HG03139 (cell line): ENCODE measurements around the gene CHAT.

Experiments used
- ATAC-seq: cut with Tn5 transposase; IDR thresholded peaks from one replicate; pipeline ENCODE4 v1.9.1; 2021; ENCODE audit not compliant: unreplicated experiment

The CHAT gene

DNA sequence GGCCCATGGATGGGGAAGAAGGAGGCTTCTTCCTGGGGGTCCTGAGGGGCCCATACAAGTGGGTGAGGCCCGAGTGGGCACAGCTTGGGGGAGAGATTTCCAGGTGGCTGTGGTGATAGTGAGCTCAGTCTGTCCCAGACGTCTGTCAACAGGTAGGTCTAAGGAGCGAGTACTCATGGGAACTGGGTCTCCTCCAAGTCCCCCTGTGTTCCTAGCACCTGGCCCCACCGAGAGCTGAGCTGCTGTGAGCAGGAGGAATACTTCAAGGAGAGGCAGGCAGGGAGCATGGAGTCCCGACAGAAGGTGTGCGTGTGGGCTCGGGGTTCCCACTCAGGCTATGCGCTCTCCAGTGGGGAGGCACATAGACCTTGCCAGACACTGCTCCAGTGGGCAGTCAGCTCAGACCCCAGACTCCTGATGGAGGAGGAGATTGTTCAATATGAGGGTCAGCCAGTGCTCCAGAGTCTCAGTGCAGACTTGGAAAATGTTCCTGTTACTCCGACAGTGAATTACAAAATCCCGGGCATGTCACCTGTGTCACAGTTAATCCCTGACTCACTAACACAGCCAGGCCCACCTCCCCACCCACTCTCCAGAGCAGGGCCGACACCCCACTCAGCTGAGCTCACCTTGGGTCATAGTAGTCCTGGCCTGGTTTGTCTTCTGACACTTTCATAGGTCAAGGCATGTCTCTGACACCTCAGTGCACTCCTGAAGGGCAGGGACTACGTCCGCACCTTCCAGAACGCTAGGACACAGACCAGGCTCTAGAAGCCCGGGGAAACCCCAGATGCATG, 37.4 kb downstream of the CHAT start:
- no peak for ATAC-seq

DNA sequence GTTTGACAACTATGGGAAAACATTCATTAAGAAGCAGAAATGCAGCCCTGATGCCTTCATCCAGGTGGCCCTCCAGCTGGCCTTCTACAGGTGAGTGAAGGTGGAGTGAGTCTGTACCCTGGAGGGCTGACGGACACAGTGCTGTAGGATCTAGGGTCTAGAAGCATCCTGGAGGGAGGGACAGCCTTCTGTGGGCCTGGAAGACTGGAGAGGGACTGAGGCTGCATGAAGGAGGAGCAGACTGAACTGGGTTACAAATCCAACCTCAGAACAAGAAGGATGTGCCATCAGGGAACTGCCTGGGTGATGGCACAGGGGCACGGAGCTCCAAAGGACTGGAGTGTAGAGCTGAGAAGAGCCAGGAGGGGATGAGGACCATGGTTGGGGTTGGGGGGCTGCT, 38.1 kb downstream of the CHAT start:
- no peak for ATAC-seq

DNA sequence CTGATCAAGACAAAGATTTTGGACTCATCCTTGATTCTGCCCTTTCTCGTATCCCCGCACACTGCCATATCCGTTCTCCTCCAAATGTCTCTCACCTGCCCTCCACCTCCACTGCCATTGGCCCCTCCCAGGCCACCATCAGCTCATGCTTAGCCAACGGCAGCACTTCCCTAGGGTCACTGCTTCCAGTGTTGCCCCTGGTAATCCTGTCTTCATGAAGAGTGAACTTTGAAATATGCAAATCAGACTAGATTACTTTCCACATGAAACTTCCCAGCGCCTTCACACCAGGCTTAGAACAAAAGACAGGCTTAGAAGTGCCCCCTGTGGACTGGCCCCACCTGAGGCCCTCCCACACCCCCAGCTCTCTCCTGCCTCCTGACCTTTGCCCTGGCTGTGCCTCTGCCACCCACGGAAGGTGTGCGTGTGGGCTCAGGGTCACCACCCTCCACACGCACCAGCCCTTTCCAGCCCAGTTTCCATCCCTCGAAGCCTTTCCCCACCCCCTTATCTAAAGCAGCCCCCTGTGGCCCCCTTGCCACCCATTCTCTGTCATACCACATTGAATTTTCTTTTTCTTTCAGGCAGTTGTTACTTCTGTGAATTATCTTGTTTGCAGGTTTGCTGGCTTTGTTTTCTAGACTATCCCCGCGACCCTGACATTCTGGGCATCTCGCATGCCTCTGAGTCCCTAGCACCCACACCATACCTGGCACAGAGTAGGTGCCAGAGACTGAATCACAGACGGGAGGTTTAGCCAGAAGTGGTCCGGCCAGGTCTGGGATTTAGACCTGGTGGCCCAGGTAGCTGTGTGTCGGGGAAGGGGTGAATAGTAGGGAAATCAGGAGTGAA, 38.8 kb downstream of the CHAT start:
- ATAC-seq, result no peak

DNA sequence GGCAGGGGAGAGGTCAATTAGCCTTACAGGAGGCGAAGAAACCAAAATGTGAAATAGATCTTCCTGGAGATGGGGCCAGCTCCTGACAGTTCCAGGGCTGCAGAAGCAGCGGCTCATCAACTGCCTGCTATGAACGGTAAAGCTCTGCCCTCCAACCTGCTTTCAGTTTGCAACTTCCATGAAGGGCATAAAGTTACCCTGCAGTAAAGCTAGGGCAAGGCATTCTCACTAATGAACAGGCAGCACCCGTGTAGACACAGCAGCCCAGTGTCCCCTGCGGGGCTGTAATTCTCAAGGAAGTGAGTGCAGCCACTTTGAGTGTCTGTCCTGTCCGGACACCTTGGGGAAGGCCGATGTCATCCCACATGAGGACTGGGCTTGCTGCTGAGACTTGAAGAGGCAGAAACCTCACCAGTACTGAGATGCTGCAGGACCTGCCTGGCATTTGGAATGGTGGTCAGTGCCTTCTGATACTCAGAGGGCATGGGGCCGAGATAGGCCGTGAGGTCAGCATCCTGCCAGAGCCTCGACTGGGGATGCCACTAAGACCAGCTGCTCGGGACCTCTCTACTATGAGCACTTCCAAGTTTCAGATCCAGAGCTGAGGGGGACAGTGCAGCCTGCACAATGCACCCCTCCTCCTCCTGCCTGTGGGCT, 39.6 kb downstream of the CHAT start:
- ATAC-seq, result no peak

DNA sequence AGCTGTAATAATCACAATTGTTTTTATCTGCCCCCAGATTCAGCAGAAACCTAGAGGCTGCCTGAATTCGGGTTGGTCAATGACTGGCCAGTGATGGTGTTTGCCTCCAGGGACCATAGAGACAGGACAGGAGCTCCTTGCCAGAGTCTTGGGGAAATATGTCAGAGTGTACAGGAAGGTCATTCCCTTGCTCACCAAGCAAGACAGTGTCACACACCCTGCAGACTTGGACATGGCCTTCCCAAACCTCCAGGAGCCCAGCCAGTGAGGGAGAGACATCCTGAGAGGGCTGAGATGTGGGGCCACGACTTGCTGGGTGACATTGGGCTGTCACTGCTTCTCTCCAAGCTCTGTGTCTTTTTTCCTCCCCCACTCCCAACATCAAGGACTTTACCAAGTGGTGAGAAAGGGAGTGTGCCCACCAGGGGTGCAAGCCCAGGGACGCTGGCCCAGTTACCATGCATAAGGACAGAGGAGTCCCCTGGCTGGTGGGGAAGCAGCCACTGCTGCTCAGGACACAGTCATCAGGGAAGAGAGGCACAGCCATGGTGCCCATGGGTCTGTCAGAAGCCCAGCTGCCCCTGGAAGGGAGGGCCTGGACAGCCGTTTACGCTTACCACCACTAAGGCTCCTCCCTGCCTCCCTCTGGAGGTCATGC, 40.3 kb downstream of the CHAT start:
- no peak for ATAC-seq

DNA sequence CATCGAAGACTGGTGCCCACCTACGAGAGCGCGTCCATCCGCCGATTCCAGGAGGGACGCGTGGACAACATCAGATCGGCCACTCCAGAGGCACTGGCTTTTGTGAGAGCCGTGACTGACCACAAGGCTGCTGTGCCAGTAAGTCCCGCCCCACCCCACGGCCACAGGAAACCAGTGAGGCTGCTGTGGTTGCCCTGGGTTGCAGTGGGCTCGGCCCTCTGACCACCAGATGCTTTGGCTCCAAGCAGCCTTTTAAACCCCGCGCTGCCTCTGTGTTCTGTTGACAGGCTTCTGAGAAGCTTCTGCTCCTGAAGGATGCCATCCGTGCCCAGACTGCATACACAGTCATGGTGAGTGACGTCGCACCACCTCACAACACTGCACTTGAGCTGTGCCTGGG, 41.3 kb downstream of the CHAT start:
- no peak for ATAC-seq

DNA sequence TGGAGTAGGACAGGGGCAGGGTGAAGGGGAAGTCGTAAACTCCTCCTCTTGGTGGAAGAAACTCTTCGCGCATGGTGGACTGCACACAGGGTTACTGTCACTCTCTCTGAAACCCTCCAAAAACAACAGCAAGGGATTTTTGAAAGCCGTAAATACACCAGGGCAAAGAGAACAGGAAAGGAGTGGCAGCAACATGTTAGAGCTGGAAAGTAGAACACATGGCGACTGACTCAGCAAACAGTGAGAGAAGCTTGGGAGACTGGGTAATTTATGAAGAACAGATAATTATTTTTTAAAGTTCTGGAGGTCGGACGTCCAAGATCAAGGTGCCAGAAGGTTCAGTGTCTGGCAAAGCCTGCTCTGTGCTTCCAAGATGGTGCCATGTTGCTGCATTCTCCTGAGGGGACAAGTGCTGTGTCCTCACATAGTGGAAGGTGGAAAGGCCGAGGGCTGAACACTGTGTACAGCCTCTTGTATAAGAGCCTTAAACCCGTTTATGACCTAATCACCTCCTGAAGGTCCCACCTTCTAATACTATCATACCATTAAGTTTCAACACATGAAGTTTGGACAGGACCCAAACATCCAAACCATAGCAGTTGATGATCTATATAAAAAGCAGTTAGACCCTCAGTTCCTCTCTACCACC, 43.1 kb downstream of the CHAT start:
- no peak for ATAC-seq

DNA sequence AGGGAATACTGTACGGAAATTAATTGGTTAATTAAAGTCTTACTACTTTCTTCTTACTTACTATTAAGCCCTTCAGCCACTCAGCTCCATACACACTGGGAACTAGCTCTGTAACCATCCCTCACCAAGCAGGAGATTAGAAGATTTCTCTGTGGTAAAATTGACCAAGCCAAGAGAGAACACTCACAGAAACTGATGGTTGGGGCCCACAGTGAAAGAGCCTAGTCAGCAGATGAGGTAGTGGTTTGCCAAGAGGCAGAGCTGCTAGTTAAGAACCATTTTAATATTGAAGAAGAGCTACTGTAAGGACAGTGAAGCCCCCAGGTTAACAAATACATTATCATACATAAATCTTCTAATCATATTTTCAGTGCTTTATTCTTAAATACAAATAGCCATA, 43.8 kb downstream of the CHAT start:
- no peak for ATAC-seq

DNA sequence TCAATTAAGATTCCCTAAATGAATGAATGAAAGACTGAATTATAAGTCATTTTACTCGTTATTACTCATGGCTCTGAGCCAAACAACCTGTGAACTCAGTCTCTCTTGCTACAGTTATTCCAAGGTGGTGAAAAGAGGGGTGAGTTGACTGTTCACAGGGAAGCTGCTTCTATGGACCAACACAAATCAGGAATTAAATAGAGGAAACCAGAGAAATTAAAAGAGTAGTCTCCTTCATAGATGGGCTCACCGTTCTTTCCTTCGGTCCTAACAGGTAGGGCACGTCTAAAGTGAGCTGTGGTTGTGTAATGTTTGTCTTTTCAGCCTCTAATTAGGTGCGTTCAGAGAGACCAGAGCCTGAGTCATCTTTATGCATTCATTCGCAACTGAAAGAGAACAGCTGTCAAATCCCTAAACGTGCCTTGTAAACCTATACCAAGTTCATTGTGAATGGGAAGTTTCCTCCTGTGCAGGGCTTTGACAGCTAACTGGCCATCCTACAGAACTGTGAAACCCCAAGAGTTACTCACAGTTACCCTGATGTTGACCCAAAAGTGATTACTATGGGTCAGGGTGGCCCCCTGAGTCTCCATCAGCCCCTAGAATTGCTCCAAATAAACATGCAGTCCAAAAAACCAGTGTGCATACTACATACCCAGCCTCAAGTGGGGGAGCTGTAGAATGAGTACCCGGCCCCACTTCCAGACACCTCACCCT, 47.5 kb downstream of the CHAT start:
- no peak for ATAC-seq

DNA sequence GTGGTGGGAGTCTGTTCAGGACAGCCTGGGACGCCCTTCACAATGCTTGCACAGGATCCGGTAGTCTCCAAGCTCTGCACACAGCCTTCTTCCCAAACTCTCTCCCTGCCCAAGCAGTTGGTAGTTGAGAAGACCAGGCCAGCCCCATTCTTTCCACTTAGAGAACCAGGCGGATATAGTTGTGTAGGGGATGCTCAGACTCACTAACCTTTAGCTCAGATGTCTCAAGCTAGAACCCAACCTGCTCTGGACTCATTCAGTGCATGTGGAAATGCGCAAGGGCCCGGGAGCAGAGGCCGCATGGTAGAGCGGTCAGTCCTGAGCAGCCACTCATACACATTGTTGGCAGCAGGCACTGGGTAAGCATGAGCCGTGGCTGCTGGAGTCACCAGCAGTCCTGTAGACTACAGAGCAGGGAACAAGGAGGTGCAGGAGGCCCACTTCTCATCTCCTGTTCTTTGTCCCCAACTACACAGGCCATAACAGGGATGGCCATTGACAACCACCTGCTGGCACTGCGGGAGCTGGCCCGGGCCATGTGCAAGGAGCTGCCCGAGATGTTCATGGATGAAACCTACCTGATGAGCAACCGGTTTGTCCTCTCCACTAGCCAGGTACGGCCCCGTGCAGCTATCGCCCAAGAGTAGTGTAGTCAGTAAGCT, 48.5 kb downstream of the CHAT start:
- no peak for ATAC-seq

DNA sequence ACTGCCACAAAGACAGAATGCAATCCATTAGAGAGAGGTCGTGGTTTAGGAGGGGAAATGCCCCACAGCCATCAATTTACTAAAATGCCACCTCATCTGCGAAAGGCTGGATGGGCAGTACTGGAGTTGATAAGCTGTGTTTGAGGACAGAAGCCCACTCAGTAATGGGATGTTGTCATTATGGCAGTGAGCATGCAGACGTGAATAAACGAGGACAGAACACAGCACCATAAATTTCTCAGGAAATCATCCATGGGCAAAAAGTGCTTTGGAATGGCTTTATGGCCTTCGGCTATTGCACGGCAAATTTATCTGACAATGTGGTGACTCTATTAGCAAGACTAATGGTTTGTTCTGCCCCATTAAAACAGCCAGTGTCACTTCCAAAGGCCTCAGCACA, 49.8 kb downstream of the CHAT start:
- ATAC-seq, result no peak

DNA sequence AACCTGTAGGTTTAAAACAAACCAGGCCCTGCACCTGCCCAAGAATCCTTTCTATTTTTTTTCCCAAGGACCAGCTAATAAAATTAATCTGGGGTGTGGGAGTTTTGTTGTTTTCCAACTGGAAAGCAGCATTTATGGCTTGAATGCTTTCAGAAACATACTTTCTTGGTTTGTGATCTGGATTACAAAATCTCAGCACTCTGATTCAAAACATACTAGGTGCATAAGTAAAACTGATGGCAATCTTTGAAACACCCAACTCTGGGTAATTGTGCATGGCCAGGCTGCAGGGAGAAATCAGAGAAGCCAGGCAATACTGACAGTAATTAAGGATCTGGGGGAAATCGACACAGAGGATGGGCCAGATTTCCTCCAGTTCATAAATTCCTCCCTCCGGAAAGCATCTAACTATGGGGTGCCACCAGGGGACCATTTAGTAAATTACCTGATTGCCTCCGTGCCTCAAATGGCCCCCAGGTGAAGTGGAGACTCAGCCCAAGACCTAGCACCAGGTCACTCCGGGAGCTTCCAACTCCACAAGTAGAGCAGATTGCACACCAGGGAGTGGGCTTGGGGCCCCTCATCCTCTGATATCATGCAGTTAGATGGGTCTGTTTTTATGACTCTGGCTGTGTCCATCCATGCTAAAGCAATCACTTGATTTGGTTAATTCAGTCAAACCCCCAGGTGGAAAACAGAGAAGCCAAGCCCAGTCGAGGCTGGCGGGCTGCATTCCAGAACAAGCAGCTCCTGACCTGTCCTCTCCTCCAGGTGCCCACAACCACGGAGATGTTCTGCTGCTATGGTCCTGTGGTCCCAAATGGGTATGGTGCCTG, 50.4 kb downstream of the CHAT start:
- no peak for ATAC-seq

DNA sequence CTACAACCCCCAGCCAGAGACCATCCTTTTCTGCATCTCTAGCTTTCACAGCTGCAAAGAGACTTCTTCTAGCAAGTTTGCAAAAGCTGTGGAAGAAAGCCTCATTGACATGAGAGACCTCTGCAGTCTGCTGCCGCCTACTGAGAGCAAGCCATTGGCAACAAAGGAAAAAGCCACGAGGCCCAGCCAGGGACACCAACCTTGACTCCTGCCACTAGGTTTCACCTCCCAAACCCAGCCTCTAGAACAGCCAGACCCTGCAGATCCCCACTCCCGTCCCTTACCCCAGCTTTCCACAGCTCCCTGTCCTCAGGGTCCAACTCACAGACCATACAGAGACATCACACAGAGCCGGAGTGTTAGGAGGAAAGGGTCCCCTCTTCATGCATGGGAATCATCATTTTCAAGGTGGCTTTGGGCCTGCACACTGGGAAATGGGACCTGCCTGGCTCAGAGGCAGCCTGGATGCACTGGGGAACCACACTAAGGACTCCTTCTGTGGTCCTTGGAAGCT, 51.1 kb downstream of the CHAT start:
- no peak for ATAC-seq

DNA sequence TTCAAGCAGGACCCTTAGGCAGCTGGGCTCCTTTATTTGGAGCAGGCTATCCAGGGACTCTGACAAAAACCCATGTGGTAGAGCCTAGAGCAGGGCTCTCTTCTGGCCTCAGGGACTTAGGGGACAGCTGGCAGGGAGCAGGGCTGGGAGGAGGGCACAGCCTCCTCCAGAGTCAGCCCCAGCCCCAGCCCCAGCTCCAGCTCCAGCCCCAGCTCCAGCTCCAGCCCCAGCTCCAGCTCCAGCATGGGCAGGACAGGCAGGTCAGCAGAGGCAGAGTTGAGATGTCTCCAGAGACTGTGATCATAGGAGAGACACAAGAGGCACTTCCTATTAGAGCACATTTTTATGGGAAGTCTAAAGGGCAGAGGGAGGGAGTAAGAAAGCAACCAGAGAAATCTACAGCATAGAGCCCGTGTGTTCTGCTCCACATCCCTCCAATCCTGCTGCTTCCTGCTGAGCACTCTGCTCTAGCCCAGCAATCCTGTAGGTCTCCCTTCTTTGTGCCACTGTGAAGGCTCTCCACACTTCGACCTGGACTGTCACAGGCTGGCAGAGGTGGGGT, 52.3 kb downstream of the CHAT start:
- ATAC-seq, result no peak

DNA sequence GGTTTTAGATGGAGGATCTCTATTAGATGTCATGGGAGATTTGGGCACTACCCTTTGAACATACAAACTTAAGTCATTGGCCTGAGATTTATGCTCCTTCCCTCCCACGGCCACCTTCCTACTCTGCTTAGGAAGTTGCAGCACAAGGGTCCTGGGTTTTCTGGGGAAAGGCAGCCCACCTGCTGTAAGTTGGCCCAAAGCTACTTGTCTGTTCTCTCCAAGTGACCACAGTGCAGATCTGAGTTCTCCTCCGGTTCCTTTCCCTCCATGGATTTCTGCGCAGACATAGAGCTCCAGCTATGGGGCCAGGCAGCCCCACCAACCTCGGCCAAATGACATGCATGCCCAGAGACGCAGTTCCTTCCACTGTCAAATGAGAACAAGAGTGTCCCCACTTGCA, 52.8 kb downstream of the CHAT start:
- no peak for ATAC-seq

DNA sequence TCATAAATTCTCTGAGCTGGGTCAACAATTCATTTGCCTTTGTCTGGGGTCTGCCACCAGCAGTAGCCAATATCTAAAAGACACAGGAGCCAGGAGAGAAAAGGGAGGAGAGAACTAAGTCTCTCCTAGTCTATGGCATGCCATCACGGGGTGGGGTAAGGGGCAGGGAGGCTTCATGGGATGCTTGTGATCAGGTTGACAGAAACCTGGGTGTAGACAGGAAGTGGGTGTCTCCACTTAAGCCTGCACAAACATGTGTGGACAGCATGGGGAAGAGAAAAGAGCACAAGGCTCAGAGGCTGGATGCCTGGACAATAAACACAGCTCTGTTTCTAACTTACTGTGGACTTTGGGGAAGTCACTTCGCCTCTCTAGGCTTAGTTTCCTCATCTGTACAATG, 54.2 kb downstream of the CHAT start:
- no peak for ATAC-seq

DNA sequence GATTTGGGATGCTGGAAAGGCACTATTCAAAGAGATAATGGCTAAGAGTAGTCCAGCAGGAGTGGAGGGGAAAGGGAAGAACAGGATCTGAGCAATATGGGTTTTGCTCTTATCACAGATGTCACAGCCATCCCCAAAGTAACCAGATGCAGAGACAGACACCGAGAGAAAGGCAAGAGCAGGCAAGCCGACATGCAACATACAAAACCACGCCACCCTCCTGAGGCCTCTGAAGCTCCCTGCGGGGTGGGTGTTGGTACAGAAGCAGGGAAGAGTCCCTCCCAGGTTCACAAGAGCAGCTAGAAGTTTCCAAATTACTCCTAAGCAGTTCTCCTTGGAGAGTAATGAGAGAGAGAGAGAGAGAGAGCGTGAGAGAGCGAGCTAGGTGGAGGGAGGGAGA, 54.8 kb downstream of the CHAT start:
- ATAC-seq, result no peak

DNA sequence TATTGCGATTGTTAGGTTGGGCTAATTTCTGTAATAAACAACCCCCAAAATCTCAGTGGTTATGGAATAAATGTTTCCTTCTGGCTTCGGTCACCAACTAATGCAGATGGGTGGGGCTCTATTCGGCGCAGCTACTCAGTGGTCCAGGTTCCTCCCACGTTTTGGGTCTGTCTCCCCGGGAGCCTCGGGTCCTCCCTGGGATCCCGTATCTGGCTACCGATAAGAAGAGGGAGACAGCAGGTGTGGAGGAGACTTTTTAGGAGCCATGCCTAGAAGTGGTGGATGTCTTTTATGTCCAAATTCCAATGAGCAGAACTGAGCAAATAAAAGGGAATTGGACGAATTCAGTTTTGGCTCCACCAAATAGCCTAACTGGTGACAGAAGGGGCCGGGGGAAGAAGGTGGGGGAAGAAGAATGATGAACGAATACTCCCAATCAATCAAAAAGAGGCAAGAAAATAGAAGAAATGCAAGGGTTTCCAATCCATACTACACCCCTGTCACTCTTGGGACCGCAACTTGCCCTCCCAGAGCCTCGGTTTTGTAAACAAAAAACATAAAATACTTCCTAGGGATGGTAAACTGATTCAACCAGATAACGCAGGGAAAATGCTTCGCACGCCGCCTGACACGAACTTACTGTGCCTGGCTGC, 65.1 kb downstream of the CHAT start:
- no peak for ATAC-seq
